Measurements from ENCODE around the gene CACNA1C.

CACNA1C gene

GRCh38 chr12:2623472-2623871 lies 570.7 kb downstream of the CACNA1C start:
- in situ Hi-C loops (cut with HindIII; ENCODE audit: low sequenced_read_pairs) = no loop called here

GRCh38 chr12:2624543-2625288 lies 571.9 kb downstream of the CACNA1C start:
- in situ Hi-C loops (cut with HindIII; ENCODE audit: low sequenced_read_pairs) = no loop called here

GRCh38 chr12:2625289-2625612 lies 572.5 kb downstream of the CACNA1C start:
- in situ Hi-C loops (cut with HindIII; ENCODE audit: low sequenced_read_pairs) = no loop called here

- in situ Hi-C loops (cut with HindIII; ENCODE audit: low sequenced_read_pairs) = no loop called here
Measured at GRCh38 chr12:2627076-2627834, 574.5 kb downstream of the CACNA1C start.

GRCh38 chr12:2627835-2628191 lies 575.0 kb downstream of the CACNA1C start:
- in situ Hi-C loops (cut with HindIII; ENCODE audit: low sequenced_read_pairs) = no loop called here

- in situ Hi-C loops (cut with HindIII; ENCODE audit: low sequenced_read_pairs) = no loop called here
Measured at GRCh38 chr12:2628401-2628800, 575.6 kb downstream of the CACNA1C start.

GRCh38 chr12:2629051-2629450 lies 576.3 kb downstream of the CACNA1C start:
- in situ Hi-C loops (cut with HindIII; ENCODE audit: low sequenced_read_pairs) = no loop called here

GRCh38 chr12:2631653-2632350 lies 579.0 kb downstream of the CACNA1C start:
- in situ Hi-C loops (cut with HindIII; ENCODE audit: low sequenced_read_pairs) = no loop called here

GRCh38 chr12:2633176-2633824 lies 580.5 kb downstream of the CACNA1C start:
- in situ Hi-C loops (cut with HindIII; ENCODE audit: low sequenced_read_pairs) = no loop called here

- in situ Hi-C loops (cut with HindIII; ENCODE audit: low sequenced_read_pairs) = no loop called here
Measured at GRCh38 chr12:2633825-2634200, 581.0 kb downstream of the CACNA1C start.

GRCh38 chr12:2634471-2634870 lies 581.7 kb downstream of the CACNA1C start:
- in situ Hi-C loops (cut with HindIII; ENCODE audit: low sequenced_read_pairs) = no loop called here

GRCh38 chr12:2636741-2637340 lies 584.1 kb downstream of the CACNA1C start:
- in situ Hi-C loops (cut with HindIII; ENCODE audit: low sequenced_read_pairs) = no loop called here

- in situ Hi-C loops (cut with HindIII; ENCODE audit: low sequenced_read_pairs) = no loop called here
Measured at GRCh38 chr12:2637371-2637770, 584.6 kb downstream of the CACNA1C start.

- in situ Hi-C loops (cut with HindIII; ENCODE audit: low sequenced_read_pairs) = no loop called here
Measured at GRCh38 chr12:2638273-2639019, 585.7 kb downstream of the CACNA1C start.

GRCh38 chr12:2639020-2639298 lies 586.2 kb downstream of the CACNA1C start:
- in situ Hi-C loops (cut with HindIII; ENCODE audit: low sequenced_read_pairs) = no loop called here

- in situ Hi-C loops (cut with HindIII; ENCODE audit: low sequenced_read_pairs) = no loop called here
Measured at GRCh38 chr12:2640281-2640680, 587.5 kb downstream of the CACNA1C start.

- in situ Hi-C loops (cut with HindIII; ENCODE audit: low sequenced_read_pairs) = no loop called here
Measured at GRCh38 chr12:2640709-2641108, 587.9 kb downstream of the CACNA1C start.

- in situ Hi-C loops (cut with HindIII; ENCODE audit: low sequenced_read_pairs) = no loop called here
Measured at GRCh38 chr12:2641207-2641606, 588.4 kb downstream of the CACNA1C start.

GRCh38 chr12:2641761-2642160 lies 589.0 kb downstream of the CACNA1C start:
- in situ Hi-C loops (cut with HindIII; ENCODE audit: low sequenced_read_pairs) = no loop called here

- in situ Hi-C loops (cut with HindIII; ENCODE audit: low sequenced_read_pairs) = no loop called here
Measured at GRCh38 chr12:2642176-2642892, 589.5 kb downstream of the CACNA1C start.
